Pons (tissue), 1 donor: Measurements from ENCODE around the gene TRIM17.

Experiments used
- DNase-seq: peaks from one replicate; pipeline ENCODE4 v3.0.0-alpha.2; 2016; ENCODE audit warnings: low spot score

TRIM17 gene

DNA sequence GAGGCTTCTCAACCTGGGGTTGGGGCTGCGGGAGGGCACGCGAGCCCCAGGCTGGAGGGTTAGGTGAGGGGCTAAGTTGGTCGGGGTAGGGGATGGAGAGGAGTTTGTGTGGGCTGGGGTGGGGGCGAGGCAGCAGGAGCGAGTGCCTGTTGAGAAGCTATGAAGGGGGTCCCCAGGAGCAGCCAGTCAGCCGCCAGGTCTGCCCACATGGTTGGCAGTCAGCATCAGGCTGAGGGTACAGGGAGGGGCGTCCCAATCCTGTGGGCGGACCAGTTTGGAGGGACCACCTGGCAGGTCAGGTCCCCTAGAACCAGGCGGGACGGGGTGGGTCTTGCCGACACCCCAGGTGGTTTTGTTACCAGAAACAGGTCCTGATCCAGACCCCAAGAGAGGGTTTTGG, 400 bp upstream of the TRIM17 start:
- no peak for DNase-seq

DNA sequence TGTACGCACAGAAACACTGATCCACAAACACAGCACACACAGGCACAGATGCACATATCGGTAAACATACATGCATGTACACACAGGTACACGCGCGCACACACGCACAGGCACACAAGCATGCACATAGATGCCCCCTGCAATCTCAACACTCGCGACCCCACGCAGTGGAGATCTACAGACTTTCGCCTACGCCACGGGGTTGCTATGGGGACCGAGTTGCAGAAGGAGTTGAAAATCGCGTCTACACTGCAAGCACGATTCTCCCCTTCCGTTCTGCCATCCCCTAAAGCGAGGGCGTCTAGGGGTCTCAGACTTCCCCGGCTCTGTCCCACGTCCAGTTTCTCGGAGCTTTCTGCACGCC, 826 bp downstream of the TRIM17 start:
- no peak for DNase-seq

DNA sequence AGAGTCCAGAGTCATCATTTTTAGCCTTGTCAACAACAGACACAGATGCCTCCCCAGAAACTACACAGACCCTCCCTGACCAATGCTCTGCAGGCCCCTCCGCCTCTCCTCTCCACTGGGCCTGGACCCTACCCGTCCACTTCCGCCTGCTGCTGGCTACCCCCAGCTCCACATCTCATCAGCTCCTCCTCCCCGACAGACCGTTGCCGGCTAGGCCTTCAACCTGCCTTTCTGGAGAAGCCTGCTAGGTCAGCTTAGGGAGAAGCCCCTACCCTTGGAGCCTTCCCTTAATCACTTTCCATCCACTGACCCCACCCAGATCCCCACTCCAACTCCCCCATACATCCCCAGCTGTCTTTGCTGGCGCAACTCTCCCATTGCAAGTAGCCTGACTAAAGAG, 1.4 kb downstream of the TRIM17 start:
- no peak for DNase-seq

DNA sequence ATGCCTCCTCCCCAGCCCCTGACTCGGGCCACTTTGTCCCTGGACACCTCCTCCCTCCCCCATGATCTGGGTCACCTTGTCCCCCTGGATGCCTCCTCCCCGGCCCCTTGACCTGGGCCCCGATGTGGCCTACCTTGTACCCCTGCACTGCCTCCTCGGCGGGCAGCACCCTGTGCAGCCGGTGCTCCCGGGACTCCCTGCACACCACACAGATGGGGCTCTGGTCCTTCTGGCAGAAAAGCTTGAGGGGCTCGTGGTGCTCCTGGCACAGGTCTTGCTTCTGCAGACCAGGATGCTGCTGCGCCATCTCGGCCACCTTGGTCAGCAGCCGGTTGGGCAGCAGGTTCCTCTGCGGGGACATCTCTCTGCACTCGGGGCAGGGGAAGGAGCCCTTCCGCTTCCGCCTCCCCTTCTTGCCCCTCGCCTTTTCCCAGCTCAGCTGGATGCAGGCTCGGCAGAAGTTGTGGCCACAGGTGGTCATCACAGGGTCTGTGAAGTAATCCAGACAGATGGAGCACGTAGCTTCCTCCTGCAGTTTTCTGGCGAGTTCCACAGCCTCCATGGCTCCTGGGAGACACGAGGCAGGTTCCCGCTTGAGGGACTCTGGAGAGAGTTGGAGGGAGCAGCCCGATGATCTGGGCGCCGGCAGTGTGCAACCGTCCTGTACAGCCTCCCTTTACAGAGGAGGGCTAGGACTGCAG, 2.0 kb downstream of the TRIM17 start:
- no peak for DNase-seq

DNA sequence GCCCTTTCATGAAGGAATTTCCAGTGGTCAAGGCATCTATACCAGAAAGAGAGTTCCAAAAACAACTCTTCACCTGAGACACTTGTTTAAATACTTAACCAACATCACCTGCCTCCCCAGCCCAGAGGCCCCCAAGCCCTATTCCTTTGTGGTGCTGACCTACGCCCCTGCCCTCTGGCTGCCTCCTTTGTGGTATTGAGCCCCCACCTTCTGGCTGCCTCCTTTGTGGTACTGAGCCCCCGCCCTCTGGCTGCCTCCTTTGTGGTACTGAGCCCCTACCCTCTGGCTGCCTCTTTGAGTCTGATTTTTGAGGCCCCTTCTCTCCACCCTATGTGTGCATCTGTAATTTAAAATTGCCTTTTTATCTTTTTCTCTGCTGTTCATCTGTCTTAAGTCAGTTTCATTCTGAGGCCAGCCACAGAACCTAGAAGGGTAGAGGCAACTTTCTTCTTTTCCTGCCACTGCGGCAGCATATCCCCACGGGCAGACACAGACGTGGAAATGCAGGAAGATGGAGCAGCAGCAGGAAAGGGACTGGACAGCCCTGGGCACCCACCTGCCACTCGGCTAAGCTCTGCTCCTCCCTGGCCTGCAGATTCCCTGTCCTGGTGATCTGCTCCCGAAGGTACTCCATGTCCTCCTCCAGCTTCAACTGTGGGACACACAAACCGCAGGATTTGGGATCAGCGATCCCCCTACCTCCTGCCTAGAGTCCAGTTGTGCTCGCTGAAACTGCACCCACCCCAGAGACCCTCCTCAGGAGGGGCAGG, 3.2 kb downstream of the TRIM17 start:
- no peak for DNase-seq

DNA sequence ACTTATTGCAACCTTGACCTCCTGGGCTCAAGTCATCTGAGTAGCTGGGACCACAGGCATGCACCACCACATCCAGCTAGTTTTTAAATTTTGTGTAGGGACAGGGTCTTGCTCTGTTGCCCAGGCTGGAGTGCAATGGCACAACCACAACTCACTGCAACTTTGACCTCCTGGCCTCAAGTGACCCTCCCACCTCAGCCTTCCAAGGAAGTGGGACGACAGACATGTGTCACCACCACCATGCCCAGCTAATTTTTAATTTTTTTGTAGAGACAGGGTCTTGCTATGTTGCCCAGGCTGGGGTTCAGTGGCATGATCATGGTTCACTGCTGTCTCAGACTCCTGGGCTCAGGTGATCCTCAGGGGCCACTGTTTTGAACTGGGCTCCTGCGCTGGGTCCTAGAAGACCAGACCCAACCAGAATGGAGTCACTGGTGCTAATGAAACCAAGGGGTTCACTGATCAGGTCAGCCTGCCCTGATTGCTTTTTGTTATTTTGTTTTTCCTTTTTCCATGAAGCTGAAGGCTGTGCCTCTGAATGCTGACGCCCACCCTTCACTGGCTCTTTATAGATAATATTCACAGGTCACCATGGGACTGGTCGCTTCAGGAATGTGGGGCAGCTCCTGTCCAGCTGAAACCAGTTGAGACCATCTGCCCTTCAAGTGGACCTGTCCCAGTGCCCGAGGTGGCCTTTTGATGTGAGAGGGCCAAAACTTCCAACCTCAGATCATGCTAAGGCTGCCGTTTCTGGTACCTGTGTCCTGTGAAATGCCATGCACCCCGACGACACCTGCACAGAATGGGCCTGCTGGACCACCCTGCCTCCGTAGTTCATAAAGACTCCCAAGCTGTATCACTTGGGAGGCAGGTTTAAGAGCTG, 4.9 kb downstream of the TRIM17 start:
- no peak for DNase-seq

DNA sequence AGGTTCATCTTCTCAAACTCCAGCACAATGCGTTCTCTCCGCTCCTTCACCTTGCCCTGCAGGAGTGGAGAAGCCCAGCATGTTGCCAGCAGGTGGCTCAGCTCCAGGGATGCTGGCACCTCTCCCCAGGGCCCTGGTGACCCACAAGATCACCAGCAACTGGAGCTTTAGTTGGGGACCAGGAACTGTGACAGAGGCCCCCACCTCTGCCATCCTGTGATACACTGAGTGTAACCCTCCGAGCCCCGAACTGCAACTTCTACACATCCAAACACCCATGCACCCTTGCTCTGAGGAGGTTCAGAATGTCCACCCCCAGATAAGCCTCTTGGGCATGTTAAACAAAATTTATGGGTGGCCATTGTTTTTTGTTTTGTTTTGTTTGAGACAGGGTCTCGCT, 5.5 kb downstream of the TRIM17 start:
- DNase-seq: no peak

DNA sequence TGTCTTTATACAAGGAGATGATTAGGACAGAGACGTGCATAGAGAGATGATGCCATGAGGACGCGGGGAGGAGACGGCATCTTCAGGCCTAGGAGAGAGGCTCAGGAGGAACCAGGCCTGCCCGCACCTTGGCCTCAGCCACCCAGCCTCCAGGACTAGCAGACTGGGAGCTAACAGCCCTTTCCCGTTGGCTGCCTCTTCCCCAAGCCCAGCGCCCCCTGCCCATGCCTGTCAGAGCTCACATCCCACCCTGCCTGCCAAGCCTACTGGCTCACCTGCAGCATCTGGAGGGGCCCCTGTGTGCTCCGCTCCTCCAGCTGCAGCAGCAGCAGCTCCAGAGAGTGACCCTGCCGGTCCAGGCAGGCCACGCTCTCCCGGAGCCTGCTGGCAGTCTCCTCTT, 6.0 kb downstream of the TRIM17 start:
- no peak for DNase-seq

DNA sequence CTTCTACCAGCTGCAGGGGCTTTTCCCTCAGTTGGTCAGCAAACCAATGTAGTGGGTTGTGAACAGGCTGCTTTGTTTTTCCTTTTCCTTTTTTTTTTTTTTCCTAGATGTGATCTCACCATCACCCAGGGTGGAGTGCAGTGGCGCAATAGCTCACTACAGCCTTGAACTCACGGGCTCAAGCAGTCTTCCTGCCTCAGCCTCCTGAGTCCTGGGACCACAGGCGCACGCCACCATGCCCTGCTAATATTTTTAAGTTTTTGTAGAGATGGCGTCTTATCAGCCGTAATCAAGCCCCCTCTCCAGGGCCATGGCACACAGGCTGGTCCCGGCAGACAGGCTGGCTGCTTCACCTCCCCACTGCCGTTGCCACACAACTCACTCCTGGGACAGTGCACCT, 6.6 kb downstream of the TRIM17 start:
- no peak for DNase-seq

DNA sequence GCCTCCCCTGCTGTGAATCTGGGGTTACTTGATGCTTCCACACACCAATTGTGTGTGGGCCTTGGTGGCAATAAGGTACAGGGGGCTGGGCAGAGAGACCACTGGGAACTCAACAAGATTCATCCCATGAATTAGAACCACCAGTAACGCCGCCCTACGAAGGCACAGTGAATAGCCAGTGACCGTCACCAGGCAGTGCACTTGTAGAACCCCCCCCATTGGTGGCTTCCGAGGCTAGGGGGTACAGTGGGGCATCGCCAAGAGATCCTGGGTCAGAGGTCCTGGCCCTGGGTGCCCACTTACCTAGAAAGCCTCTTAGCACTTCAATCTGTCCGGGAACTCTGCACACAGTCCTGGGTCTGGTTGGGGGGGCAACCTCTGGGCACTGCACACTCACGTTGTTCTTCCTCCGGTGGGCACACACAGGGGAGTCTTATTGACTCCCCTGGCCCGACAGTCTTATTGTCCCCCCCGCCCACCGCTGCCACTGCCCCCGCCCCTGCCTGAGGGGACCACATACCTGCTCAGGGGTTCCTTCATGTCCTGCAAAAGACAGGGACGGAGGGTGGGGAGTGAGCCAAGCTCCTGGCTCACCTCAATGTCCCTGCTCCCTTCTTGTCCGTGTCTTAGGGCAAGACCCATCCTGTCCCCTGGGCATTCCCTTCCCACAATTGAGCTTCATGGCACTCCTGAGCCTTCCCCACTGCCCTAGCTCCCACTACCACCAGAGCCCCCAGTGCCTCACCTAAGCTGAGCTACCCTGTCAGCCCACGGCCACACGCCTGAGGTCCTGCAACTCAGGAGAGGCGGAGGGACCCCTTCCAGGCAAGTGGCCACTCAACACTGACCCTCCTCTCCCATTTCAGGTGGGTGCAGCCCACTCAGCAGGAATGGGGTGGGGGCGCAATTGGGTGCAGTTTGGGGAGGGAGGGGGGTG, 7.5 kb downstream of the TRIM17 start:
- DNase-seq: no peak

DNA sequence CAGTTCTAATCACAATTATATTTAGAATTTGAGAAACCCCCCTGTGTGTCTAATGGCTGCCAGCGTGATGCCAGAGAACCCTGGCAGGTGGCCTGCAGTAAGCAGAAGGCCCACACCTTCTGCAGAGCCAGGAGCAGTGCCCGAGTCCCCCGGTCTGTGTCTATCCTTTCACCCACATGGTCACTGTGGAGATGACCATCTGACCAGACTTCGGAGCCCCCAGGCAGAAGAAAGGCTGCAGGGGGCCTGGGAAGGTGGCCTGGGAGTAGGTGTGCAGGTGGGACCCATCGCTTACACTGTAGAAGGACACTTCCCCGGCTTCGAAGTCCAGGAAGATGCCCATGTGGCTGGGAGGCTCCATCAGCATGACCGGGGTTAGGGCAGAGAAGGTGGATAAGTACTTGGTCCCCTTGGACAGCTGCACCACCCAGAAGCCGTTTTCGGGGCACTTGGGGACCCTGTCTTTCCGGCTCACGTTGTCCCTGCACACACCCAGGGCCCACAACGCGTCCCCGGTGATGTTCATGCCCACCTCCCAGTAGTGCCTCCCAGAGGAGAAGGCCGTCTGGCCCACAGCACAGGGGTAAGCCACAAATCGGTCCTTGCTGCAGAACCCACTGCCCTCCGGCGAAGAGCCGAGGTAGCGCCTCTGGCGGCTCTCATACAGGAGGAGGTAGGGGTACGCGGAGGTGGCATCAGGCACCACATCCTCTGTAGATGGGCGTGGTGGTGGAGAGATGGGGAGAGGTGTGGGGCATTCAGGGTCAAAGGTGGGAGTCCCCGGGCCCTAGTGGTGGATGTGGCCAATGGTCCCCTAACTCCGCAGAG, 8.4 kb downstream of the TRIM17 start:
- DNase-seq: no peak

DNA sequence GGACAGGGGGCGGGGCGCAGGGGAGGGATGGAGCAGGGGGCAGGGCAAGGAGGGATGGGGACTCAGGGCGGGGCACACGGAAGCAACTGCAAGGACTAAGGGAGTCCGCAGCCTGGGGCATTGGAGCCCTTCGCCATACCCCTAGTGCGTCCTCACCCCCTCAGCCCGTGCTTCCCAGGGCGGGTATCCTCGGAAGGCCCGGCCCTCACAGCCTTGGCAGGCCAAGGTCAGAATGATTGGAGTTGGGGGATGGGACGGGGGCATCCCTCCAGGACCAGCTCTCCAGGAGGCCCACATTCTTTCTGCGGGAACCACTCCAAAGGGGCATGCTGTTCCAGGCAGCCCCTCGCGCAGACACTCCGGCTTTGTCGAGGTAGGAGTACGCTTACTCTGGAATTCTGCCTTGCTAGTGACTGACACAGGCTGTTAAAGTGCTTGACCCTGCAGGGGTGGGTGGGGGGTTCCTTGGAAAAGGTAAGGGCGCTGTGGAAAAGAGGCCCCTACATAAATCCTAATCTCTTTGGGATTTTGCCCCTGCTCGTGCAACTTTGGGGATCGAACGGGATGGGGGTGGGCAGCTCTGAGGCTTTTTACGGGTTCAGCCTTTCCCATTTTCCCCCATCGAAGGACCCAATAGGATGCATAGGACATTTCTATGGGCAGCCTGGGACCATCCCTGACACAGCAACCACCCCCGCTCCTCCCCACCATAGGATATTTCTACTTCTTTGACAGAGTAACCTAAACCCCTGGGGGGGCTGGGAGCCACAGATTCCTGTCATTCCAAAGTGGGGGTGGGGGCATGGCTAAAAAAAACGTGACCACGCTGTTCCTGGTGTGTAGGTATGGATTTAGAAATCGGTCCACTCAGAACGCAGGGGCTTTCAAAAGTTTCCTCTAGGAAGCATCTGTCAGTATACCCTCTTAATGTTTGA, 9.3 kb downstream of the TRIM17 start:
- no peak for DNase-seq

DNA sequence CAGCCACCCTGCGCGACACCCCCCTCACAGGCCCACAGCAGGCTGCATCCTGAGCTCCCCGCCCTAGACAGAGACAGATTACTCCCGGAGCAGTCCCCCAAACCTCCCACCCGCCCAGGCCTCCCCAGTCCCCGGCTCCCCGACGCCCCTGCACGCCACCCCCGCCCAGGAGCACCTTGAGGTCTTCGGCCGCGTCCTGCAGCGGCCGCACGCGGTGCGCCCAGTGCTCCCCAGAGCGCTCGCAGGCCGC, 10.8 kb downstream of the TRIM17 start:
- no peak for DNase-seq

DNA sequence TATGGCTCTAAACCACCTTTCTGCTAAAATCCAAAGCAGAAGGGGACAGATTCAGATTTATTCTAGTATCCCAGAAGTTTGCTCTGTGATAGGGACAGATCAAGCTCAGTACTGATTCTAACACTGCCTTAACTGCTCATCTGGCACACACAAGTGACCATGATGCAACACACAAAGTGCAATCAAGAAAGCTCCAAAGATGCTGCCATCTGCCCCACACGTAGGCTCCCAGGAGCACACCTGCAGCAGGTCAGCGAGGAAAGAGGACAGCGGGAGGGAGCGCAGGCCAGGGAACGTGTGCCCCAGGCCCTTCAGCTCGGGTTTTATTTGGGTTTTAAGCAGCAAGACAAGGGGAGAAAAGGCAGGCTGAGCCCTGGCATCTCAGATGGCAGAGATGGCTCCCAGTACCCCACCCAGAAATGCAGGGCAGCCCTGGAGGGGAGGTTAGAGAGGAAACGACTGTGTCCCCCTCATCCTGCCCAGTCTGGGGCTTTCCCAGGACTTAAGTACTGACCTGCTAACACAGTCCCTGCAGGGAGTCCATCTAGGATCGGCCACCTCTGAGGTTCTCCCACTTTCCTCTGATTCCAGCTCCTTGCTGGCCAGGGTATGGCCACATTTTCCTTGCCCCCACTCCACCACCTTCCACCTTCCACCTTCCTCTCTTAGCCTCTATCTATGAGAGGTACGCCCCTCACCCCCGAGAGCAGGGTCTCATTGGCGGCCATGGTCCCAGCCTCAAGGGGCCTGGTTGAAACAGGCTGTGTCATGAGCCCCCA, 11.3 kb downstream of the TRIM17 start:
- no peak for DNase-seq

DNA sequence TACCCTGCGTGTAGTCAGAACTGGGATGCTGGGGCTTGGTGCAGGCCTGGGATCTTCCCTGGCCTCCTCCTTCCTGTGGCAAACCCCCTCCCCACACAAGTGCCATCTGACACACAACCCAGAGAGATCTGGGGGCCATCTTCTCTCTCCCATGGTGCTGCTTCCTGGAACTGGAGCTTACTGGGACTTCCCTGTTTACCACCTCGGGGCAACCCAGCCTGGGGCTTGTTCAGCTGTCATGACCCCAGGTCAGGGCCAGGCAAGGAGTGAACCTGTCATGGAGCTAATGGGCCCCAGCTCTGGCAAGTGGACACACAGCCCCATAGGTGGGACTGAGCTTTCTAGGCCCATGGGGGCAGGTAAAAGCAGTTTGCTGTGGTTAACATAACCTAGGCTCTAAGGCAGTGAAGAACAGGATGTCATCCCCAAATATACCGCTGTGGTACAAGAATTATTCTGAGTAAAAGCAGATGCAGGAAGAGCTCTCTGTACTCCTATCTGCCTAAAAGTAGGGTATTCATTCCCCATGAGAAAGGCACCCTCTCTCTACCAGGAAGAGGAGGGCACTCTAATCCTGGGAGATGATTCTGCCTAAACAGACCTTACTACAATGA, 12.4 kb downstream of the TRIM17 start:
- no peak for DNase-seq

DNA sequence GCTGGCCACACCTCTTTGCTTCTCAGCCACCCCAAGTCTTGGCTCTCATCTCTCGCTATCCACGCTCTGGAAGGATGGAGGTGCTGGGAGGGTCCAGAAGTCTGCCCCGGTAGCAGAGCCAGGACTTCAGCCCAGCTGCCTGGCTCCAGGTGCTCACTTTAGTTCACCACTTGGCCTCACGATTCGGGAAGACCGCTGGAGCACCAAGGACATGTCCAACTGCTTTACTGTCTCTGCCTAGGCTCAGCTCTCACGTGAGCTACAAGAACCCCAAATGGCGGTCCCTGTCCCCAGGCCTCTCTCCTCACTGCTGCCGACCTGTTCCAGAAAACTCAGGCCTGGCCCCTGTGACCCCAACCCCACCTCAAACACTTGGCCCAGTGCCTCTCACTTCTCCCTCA, 13.4 kb downstream of the TRIM17 start:
- DNase-seq: no peak

DNA sequence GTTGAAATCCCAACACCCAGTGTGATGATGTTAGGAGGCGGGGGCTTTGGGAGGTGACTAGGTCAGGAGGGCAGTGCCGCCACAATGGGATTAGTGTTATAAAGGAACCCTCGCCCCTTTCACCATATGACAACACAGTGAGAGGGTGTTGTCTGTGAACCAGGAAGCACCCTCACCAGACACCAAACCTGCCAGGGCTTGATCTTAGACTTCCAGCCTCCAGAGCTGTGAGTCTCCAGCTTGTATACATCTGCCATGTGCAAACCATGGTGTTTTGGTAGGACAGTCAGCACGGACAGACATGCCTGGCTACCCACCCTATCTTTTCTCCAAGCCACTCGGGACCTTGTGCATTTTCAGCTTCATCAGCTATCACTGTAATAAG, 14.0 kb downstream of the TRIM17 start:
- DNase-seq: no peak

DNA sequence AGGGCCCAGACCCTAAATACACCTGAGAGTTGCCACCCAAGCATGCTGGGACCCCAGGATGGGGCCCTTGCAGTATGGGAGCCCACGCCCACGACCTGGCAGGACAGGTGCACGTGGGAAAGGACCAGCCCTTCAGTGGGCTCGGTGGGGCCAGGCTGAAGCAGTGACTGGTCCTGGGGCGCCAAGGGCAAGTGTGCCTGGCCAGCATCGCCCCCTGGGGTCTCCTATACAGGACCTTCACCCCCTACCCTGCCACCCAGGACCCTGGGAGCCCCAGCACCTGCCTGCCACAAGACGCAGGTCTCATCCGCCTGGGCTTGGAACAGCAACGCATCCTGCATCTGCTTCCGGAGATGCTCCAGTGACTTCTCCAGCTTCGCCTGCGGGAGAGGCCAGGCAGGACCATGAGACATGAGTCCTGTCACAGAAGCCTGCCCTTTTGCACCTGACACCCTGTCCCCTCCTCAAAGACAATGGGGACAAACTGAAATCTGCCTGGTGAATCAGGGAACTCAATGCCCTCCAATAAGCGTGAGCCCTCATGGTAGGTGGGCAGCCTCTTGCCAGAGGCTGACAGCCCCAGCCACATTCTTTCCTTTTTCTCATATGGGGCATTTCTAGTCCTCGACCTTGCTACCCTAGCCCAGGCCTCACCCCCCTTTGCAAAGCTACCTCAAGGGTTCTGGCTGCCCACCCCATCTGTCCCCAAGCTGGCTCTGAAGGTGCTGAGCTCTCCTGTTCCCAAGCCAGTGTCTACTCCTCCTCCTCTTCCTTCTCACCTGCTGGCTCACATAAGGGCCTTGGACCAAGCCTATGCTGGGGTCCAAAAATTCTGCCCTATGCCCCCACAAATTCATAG, 14.7 kb downstream of the TRIM17 start:
- no peak for DNase-seq
